GM18526 (cell line): ENCODE results near the gene FOXN3.

Experiments
- POLR2A ChIP-seq: IDR thresholded peaks from 3 replicates; pipeline ENCODE4 v1.6.1; 2011; ENCODE audit not compliant: insufficient read length; ENCODE audit errors: extremely low read depth

FOXN3 gene

GRCh38 chr14:89165189-89166181 lies 251.5 kb downstream of the FOXN3 start:
- peak; percentile 15 for TF ChIP-seq POLR2A

GRCh38 chr14:89164168-89165073 lies 252.6 kb downstream of the FOXN3 start:
- TF ChIP-seq POLR2A, result peak; percentile 21

GRCh38 chr14:89163031-89163636 lies 253.9 kb downstream of the FOXN3 start:
- no peak for TF ChIP-seq POLR2A

GRCh38 chr14:89162586-89162985 lies 254.4 kb downstream of the FOXN3 start:
- no peak for TF ChIP-seq POLR2A

GRCh38 chr14:89160437-89160836 lies 256.6 kb downstream of the FOXN3 start:
- TF ChIP-seq POLR2A, result no peak

- TF ChIP-seq POLR2A, result no peak
Observed at GRCh38 chr14:89158701-89159100, 258.3 kb downstream of the FOXN3 start.

- TF ChIP-seq POLR2A, result no peak
Observed at GRCh38 chr14:89155491-89155890, 261.5 kb downstream of the FOXN3 start.

- TF ChIP-seq POLR2A, result no peak
Observed at GRCh38 chr14:89146274-89146673, 270.8 kb downstream of the FOXN3 start.

GRCh38 chr14:89144642-89145041 lies 272.4 kb downstream of the FOXN3 start:
- no peak for TF ChIP-seq POLR2A

GRCh38 chr14:89144066-89144465 lies 273.0 kb downstream of the FOXN3 start:
- no peak for TF ChIP-seq POLR2A

GRCh38 chr14:89143595-89143994 lies 273.4 kb downstream of the FOXN3 start:
- TF ChIP-seq POLR2A, result no peak

GRCh38 chr14:89142366-89142765 lies 274.7 kb downstream of the FOXN3 start:
- TF ChIP-seq POLR2A, result no peak

GRCh38 chr14:89141862-89142261 lies 275.2 kb downstream of the FOXN3 start:
- TF ChIP-seq POLR2A, result no peak

GRCh38 chr14:89140326-89140725 lies 276.7 kb downstream of the FOXN3 start:
- TF ChIP-seq POLR2A, result no peak
